GM12874 (cell line): Measurements from ENCODE around the gene MOGAT3.

Experiments used
- TF ChIP-seq, protein P1 (sequence below): IDR thresholded peaks from 2 replicates; pipeline ENCODE4 v1.5.1; 2011; ENCODE audit warnings: low read depth, mild to moderate bottlenecking, control low read depth, low read length, moderate library complexity; ENCODE audit not compliant: insufficient read depth

MOGAT3 gene

DNA sequence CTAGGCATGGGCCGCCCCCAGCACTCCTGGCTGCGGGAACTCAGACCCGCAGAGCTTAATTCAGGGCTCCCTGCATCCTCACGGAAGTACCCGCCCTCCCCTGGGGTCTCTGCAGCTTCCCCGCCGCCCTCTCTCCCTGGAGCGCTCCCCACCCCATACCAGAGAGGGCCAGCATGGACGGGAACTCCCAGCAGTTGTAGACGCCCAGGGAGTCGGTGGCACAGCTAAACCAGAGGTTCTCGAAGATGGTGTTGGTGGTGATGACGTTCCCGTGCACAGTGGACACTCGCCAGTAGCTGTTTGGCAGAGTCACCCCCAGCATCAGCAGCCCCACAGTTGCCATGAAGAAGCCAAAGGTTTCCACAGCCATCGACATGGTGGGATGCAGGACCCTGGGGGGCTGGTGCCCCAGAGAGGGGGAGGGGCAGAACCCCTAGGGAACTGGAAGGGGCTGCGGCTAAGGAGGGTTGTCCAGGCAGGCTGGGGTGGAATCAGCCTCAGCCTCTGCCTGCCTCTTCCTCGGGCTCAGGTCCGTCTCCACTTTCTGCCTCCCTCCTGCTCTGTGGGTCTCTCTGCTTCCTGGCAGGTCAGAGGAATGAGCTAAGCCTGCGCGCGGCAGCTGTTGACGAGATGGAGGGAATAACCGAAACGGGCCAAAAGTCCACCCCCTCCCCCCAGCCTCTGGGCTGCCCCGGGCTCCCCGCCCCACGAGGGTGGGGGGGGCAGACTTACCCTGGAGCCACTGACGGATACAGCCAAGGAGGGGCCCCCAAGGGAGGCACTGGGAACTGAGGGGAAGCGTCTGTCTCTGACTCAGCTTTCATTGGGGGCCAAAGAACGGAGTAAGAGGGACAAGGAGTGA lies 36.6 kb upstream of the MOGAT3 start, which contains the start of gene CLDN15:
Gene CLDN15 (minus strand): TSS at position 597 of the 862 bp plus-strand sequence. CDS start 221 bp downstream, at position 376.
- TF ChIP-seq, protein P1, sequence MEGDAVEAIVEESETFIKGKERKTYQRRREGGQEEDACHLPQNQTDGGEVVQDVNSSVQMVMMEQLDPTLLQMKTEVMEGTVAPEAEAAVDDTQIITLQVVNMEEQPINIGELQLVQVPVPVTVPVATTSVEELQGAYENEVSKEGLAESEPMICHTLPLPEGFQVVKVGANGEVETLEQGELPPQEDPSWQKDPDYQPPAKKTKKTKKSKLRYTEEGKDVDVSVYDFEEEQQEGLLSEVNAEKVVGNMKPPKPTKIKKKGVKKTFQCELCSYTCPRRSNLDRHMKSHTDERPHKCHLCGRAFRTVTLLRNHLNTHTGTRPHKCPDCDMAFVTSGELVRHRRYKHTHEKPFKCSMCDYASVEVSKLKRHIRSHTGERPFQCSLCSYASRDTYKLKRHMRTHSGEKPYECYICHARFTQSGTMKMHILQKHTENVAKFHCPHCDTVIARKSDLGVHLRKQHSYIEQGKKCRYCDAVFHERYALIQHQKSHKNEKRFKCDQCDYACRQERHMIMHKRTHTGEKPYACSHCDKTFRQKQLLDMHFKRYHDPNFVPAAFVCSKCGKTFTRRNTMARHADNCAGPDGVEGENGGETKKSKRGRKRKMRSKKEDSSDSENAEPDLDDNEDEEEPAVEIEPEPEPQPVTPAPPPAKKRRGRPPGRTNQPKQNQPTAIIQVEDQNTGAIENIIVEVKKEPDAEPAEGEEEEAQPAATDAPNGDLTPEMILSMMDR: no peak

DNA sequence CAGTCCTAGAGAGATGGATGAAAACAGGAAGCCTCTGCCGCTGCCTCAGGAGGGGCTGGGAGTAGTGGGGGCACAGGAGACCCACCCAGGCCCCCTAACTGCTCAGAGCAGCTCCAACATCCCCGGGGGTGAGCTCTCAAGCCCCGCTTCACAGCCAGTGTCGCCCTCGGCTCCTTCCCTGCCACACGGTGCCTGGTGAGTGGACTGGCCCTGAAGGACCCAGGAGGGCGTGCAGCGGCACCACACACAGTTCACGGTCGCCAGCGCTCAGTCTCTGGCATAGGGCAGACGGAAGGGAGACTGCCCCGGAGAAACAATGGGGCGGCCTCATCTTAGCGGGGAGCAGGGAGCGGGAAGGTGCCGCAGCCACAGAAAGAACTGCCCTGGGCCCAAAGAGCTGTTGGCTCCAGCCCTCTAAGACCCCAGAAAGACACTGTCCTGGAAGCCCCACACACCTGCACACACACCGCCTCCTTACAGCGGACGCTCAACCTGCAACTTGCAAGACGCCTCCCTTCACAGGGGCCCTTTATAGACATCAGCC lies 35.5 kb upstream of the MOGAT3 start:
- TF ChIP-seq, protein P1: no peak

DNA sequence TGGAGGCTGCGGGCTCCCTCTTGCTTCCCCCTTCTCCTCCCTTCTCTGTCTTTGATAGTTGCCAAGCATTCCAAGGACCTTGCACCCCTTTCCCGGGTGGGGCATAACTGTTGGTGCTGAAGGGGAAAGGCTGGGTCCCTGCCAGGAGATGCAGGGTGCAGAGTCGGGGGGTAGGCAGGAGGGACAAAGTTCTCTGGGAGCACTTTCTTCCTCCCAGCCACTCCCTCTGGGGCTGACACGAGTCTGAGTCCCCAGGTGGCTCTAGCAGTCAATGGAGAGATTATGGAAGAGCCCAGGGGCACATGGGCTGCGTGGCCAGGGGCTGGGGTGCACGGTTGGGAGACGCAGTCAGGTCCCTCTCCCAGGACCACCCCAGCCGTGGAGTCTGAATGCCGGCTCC lies 34.7 kb upstream of the MOGAT3 start:
- TF ChIP-seq, protein P1: no peak

DNA sequence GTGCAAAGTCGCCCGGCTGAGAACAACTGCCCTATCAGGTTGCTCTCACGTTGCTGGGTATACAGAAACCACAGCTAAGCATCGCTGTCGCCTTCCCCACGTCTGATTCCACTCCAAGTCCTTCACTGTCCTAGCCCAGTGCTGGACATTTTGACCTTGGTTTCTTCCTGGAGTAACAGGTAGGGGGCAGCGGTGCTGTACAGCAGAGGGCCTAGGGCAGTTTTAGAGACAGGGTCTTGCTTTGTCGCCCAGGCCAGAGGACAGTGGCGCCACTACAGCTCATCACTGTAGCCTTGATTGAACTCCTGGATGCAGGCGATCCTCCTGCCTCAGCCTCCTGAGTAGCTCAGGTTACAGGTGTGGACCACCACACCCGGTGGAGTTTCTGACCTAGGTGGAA lies 34.2 kb upstream of the MOGAT3 start:
- TF ChIP-seq, protein P1: peak; percentile 34; the same call in 1 of the 2 replicates

DNA sequence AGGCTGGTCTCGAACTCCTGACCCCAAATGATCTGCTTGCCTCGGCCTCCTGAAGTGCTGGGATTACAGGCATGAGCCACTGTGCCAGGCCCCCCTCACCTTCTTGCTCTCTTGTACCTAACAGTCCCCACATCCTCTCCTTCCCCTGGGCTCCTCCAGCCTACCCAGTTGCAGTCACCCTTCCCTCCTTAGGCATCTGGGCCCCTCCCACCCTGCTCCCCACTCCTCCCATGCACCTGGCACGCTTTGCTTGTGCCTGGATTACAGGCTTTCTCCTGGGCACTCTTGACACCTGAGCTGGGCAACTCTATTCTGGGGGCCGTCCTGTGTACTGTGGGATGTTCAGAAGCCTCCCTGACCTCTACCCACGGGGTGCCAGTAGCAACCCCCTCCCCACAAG lies 33.8 kb upstream of the MOGAT3 start:
- TF ChIP-seq, protein P1: no peak

DNA sequence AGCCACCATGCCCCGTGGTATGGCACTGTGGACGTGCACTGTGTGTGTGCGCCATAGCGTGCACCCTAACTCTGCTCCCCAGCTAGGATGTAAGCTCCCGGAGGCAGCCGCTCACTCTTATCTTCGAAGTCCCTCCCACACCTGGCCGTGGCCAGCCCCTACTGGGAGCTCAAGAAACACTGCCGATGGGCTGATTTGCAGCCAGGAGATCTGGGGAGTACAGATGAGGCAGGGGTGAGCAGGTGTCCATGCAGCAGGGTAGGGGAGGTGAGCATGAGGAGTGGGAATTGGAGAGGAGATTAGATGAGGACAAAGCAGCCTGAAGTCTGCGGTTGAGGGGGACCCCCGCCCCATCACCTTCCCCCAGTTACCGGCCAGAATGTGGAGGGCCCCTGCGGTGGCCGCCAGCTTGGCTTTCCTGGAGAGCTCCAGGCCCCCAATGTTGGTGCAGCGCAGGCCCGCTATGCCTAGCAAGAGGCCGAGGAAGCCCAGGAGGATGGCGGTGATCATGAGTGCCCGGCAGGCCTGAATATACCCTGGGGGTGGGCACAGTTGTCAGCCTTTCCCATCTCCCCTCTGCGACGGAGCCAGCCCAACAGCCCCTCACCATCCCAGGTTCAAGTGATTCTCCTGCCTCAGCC lies 33.2 kb upstream of the MOGAT3 start:
- TF ChIP-seq, protein P1: no peak

DNA sequence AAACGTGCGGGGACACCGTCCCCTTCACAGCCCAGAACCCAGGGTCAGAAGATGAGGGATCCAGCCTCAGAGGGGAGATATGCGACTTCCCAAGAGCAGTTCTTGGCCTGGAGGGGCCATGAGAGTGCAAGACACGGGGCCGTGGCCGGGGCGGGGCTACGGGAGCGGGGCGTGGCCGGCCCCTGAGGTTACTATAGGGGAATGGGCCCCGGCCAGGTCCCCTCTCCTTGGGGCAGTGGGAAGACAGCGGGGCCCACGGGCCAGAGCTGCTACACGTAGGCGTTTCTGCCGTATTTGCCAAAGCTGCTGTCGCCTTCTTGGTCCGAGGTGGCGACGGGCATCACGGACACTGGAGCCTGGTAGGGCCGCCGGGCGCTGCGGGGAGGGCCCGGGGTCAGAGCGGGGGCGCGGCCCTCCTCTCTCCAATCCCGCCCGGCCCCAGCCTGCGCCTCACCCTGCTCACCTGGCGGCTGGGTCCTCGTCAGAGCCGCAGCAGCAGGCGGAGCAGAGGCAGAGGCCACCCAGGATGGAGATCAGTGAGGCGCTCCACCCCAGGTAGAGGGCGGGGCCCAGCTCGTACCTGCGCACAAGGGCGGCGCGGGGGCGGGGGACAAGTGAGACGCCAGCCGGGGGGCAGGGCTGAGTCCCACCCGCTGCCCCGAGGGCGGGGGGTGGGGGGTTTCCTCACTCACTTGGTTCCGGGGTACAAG lies 31.5 kb upstream of the MOGAT3 start:
- TF ChIP-seq, protein P1: no peak
